GM21529 (cell line): ENCODE measurements around the gene GCK.

Experiments used
- ATAC-seq: cut with Tn5 transposase; IDR thresholded peaks from one replicate; pipeline ENCODE4 v1.9.1; 2021; ENCODE audit not compliant: unreplicated experiment

GCK gene

DNA sequence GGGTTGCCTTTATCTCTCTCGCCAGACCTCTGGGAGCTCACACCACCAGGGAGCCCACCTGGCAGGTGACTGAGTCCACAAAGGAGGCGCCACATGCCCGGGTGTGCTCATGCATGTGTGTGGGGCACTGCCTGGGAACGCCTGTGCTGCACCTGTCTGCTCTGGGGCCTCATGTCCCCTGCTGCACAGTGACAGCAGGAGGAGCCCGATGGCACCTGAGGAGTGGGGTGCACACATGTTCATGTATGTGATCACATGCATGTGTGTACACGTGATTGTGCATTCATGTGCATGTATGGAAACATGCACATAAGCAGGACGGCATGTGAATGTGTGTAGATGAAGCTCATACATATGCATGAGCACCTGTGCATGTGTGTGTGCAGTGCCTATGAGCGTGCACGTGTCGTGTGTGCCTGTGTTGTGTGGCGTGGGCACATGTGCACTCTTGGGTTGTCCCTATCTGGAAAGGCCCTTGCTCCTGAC lies 33.6 kb upstream of the GCK start:
- ATAC-seq, result no peak

DNA sequence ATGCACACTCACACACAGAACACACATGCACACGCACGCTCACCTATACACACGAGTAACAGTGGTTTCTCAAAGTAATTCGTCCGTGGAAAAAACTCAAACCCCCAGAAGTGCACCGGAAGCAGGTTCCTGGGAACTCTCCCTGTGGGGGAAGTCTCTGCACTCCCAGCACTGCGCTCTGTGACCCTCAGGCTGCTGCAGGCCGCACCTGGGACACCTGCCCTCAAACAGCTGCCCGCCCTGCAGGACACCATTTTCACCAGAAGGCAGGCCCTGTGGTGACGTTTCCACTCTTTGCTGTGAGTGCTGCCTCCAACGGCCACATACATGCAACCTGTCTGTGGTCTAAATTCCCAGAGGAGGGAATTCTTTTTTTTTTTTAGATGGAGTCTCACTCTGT lies 32.8 kb upstream of the GCK start:
- no peak for ATAC-seq

DNA sequence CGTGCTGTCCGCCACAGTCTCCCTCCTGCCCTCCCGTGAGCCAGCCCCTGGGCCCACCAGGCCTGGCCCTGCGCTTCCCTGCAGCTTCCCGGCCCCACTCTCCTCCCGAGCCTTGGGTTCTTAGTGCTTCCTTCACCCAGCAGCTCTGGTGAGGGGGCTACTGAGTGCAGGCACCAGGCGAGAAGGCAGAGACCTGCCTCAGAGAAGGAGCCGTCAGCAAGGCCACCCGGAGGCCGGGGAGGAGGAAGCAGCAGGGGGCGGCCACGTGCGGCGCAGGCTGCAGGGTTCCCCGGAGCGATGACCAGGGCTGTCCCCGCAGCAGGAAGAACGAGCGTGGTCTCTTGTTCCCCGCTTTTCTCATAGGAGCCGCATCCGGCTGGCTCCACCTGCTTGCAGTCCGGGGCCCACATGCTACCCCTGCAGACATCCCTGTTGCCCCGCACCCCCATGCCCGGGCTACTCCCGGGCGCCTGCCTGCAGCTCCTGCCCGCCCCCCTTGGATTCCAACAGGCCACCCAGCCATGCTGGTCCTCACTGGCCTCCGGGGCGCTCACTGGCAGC lies 32.1 kb upstream of the GCK start:
- ATAC-seq, result no peak

DNA sequence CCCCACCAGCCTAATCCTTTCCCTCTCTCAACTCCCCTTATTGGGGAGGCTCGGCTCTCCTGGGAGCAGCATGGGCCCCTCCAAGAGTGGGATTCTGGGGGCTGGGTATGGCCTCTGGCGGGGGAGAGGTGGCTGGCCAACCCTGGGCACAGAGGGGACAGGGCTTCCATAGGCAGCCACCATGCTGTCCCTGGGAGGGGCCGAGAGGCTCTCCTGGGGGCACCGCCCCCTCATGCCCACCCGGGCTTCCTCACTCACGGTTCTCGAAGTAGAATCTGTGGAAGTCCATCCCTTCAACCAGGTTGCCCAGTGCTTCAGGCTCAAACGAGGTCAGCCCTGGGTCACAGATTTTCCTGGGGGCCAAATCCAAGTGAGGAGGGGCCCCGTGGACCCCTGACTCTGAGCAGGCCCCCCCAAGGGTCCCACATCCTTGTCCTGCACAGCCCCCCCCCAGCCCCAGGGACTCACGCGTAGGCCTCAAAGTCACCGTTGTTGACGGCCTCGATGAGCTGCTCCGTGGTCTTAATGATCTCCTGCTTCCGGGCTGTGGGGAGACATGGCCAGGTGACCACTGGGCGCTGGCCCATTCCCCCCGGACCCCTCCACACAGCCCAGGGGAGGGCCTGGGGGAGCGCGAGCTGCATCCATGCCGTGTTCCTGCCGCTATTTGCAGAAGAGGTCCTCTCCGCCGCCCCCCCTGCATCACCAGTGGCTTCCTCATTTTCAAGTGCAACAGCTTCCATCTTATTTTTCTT lies 31.3 kb upstream of the GCK start:
- no peak for ATAC-seq

DNA sequence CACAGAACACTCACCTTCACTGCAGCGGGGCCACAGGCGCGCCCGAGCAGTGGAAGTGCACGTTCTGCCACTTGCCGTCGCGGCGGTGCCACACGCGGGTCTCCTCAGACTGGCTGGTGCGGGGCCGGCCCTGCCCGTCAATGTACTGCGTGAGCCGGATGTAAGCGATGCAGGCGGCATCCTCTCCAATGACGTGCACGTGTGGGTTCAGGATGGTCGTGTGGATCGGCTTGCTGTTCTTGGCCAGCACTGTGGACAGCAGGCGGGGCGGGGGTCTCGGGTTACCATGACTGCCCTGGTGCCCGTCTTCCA lies 30.8 kb upstream of the GCK start:
- no peak for ATAC-seq

DNA sequence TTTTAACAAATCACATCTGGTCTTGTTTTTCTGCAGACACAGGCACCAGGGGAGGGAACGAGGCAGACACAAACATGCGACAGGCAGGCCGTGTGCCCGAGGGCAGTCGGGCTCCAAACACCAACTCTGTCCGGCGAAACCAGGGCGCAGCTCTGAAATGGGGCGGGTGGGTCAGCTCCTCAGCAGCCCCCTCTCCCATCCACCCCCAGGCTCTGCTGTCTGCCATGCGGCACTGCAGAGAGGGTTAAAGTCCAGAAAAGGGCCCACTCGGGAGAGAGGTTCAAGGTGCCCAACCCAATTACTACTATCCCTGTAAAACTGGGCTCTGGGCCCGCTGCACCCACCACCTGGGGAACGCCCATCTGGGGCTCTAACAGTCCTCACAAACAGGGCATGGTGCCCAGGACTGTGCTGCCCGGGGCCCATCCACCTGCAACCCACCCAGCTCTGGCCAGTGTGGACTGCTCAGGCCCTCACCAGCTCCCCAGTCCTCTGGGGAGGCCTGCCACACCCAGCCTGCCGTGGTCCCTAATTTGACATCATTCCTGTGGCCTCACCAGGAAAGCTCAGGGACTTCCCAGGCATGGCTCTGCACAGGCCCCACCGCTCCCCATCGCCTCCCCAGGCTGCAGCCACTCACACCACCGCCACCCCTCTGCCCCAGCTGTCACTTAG lies 30.3 kb upstream of the GCK start:
- ATAC-seq, result no peak

DNA sequence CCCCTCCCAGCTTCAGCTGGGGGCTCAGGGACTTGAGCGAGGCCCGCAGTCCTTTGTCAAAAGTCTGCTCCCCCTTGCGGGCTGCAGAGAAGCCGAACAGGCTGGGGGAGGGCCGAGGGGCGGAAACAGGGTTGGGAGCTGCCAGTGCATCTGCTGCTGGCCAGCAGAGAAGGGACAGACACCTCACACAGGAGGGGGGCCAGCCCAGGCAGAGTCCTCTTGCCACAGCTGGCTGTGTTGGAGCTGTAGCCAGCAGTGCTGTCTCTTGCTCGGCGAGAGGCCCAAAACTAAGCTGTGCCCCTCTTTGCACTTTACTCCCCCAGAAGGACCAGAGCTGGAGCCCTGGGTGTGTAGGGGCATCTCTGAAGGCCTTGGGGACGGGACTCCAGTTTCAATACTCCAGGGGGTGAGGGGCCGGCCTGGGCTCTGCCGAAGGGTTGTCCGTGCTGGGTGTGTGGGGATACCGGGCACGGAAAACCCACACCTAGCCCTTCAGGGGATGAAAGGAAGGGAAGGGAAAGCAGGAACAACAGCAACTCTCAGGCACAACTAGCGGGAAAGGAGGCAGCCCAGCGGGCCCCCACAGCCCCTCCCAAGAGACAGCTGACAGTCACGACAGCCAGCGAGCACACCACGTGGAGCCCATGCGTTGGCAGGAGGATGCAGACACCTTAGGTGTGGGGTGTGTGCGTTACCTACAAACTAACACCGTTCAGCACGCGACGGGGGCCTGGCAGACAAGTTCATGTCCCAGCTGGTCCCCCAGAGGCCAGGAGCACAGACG lies 29.4 kb upstream of the GCK start:
- ATAC-seq, result no peak

DNA sequence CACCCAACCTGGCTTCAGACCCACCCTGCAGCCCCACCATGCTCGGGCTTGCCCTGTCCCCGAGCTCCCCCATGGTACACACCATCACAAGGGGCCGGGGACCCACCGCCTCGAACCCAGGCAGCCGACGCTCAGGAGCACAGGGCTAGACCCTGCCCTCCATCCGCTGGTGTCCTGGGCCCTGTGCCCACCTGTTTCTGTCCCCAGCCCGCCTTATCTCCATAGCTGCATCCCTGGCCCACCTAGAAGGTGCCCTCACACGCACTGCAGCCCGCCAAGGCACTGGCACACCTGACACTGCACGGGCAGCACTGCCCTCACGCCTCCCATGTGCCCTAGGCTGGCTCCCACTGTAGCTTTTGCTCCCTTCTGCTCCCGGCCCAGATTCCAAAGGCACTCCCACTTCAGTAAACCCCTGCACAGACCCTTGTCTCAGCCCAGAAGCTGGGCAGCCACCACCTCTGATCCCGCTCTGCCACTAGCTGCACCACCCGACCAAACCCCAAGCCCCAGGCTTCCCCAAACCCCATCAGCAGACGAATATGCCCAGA lies 28.7 kb upstream of the GCK start:
- ATAC-seq, result no peak

DNA sequence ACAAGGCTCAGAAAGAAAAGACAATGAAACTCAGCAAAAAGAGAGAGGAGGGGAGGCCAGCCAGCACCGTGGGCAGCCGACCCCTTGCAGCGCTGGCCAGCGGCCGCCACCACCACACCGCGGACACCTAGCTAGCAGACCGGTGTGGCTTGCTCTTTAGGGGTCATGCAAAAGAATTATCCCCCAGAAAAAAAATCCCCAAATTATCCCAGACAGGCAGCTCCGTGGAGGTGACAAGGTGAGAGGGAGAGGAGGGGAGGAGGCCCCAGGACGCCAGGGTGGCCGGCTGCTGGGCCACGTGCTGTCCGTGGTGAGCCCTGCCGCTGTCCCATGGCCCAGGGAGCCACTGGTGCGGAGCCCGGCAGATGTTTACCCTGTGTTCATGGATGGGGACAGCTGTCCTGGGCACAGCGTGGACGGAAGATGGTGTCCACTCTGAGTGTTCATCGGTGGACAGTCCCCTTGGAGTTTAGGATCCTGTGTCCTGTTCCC lies 28.0 kb upstream of the GCK start:
- ATAC-seq, result no peak

DNA sequence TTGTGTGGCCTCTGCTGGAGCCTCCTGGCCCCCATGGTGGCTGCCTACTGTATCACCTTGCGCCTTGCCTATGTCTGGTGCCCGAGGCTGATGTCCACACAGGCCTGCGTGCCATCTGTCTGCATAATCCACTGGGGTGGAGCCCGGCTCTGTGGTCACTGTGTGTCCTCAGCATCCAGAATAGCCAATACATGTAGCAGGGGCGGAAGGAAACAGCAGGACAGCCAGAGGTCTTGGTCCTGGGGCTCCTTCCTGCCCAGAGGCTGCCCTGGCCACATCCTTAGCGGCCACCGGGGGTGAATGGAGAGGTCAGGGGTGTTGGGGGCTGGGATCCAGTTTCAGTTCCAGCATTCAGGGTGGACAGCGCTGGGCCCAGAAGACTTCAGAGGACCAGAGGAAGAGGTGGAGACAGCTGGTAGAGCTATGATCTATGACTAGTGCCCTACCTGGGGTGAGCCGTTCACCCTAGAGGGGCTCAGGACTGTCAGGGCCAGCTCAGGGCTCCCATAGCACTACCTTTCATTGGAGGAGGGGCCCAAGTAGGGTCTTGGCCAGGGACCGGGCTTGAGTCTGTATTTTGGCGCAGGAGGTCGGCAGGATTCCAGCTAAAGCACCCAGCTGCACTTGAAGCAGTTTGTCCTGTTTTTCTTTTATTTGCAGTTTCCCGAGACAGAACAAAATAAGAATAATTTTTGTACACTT lies 27.4 kb upstream of the GCK start:
- ATAC-seq, result no peak

DNA sequence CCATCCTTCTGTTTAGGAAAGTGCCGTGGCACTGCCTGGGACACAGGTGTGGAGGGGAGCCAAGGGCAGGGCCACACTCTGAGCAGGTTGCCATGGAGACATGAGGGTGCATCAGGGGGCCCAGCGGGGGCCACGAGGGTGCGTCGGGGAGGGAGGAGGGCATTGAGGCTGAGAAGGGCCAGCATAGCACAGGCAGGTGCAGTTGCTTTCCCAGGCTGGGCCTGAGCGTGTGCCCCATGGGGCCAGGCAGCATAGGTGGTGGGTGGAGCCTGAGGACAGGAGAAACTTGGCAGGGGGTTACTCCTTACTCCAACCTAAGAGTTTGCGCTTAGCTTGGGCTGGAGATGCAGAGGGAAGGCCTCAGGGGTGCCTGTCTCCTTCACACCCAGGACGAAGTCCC lies 26.8 kb upstream of the GCK start:
- no peak for ATAC-seq

DNA sequence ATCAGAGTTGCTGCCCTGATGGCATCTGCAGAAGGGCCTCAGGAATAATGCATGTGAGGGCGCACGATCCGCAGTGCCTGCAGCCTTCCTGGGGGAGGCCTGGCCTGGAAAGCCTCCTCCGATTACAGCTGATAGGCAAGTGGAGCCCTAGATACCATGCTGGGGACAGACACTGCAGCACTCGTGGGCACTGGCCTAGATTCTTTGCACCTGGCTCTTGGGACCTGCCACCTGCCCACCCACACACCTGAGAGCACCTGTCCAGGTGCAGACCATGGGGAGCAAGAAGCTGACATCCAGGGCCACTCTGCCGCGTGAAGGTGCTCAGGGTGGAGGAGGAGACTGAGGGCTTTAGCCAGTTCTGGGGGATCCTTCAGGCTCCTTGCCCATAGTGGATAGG lies 26.3 kb upstream of the GCK start:
- no peak for ATAC-seq

DNA sequence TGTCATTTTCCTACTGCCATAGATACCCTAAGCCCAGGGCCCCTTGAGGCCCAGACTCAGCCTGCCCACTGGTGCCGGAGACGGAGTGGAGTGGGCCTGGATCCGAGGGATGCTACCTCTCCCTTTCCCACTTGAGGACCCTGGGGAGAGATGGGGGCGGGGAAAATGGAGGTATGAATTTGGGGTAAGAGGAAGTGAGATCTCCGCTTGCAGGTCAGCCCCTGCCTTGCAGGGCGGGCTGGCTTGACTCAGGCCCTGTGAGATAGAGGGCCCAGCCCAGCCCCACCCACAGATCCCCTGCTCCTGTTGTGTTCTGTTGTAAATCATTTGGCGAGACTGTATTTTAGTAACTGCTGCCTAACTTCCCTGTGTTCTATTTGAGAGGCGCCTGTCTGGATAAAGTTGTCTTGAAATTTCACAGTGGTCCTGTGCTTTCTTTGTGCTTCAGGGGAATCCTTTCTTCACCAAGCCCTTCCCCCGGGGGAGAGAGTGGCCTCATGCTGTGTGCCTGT lies 24.7 kb upstream of the GCK start:
- ATAC-seq, result no peak

DNA sequence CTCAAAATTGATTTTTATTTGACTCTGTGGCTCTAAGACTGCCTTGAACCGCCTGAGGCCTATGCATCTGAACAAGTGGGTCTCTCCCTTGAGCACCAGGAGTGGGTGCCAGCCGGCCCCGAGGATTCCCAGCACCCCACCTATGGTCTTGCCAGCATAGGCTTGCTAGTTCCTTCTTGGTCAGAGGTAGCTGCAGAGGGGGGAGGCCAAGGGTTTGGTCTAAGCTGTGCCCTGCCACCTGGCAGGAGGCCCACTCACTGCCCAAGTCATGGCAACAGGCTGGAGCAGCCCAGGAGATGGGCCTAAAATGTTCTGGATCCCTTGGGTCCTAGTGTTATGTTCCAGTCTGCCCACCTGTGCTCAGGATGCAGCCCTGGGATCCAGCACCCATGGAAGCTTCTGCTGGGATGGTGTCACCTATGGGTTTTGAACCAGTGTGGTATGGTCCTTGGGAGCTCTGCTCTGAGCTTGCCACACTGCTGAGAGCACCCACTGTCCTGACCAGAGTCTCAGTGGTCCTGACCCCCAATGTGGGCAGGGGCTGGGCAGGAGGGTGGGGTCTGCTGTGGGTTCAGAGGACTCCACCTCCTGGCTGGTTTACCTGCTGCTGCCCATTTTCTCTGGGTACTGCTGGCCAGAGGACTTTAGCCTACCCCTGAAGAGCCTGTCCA lies 24.1 kb upstream of the GCK start:
- ATAC-seq, result no peak

DNA sequence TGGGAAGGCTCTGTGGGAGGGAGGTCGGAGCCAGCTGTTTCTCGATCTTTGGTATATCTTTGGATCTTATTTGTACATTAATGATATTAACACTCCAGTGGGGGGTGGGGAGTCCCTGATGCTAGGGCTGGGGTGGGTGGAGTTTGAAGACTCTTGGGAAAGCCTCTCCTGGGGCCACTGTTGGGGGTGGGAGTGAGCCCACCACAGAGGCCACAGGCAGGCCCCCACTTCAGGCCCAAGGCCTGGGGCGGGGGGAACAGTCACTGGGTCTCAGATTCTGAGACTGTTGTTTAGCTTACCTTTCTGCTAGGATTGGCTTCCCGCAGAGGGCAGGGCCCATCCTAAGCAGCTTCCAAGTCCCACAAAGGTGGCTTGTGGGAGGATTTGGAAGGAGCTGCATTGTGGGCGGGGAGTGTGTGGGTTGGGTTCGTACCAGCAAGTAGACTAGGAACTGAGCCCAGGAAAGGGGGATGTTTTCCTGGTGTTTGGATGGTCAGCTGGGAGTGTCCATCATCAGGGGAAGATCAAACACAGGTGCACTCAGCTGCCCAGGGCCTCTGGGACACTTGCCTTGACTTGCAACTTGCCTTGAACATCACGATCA lies 23.4 kb upstream of the GCK start:
- ATAC-seq, result no peak

DNA sequence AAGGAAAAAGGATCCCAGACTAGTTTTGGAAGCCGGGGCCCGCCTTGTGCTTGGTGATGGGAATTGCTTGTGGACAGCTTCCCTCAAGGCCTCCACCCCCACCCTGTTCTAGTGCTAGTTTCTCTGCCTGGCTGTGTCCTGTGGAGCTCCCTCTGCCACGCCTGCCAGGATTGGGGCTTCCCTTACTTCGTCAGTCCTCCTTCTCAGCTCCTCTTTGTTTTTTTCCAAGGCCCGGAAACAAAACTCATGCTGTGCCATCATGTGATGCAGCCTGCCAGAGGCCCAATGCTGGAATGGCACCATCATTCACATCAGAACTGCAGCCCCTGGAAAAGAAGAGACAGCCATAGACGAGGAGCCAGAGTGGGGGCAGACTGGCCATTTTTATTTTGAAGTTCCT lies 22.8 kb upstream of the GCK start:
- no peak for ATAC-seq

DNA sequence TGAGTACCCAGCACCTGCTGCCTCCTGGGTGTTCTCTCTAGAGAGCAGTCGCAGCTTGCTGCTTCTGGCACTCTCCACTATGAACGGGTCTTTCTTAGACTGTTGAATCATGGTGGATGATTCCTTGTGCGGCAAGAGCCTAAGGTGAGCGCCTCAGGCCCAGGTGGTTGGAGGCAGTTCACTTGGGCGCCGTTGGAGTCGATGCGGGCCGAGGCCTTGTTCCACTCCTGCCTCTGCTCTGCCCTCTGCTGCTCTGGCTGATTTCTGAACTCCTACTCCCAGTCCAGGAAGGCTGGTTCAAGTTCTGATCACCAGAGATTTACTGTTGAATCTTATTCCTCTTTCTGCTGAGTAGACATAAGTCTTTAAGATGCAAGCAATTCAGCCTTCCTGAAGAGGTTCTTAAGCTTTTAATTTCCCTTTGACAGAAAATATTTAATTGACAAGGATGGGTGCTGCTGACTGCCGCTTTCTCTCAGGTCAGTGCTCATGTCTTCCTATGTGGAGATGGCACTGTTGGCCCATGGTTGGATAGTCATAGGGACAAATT lies 22.0 kb upstream of the GCK start:
- no peak for ATAC-seq

DNA sequence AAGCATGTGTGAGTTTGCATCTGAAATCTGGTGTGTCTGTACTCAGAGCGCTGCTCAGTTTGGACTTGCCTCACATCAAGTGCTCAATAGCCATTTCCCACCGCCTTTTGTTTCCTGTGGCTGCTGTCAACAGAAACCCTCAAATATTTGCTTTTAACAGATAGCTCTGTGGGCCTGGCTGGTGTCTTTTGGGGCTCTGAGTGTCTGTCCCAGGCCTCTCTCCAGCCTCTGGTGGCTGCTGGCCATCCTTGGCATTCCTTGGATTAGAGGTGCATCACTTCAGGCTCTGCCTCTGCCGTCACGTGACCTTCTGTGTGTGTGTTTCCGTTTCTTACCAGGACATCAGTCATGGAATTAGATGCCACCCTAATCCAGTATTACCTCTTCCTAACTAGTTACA lies 20.9 kb upstream of the GCK start:
- ATAC-seq, result no peak

DNA sequence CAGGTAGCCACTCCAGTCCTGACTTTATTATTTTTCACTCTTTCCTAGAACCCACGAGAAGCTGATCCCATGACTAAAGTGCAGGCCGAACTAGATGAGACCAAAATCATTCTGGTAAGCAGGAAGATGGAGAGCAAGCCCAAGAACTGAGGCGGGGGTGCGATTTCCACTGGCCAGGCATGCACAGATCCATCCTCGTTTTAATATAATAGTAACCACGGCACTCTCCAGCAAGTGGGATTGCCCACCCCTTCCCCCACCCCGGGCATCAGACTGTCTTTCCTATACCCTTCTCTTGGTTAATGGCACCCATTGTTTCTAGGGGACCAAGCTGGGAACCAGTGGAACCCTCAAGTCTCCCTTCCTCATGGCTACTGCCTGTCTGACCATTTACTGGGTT lies 18.8 kb upstream of the GCK start:
- ATAC-seq, result no peak
